Endothelial cell of umbilical vein (primary cell): ENCODE results near the gene BBS5. TPM values are rescaled to one million over a fixed set of nuclear protein-coding genes. Genes with fewer than 3 reads are reported as not detected.
"Not testable (repeated sequence)": the region's sequence is repeated elsewhere in the genome, so short reads cannot be mapped to it uniquely, and the experiment has no call there.

ENCODE experiments used
- BruUV-seq: library from RNA; stranded (reverse); fragments of 400-500 nt; replicated peaks from 2 replicates; lab custom pipeline; 2021; lab: Mats Ljungman, UMichigan
- CTCF ChIA-PET: fragments of 300-600, 350-600 bp; sonication (Branson Sonifier 250); formaldehyde crosslinking; loops from one replicate; lab custom pipeline; 2021; ENCODE audit warnings: antibody characterized with exemption, inconsistent platforms; lab: Charles Lee
- POLR2A ChIA-PET: fragments of 300-600, 350-600 bp; sonication (Branson Sonifier 250); formaldehyde crosslinking; loops from one replicate; lab custom pipeline; 2021; ENCODE audit warnings: antibody characterized with exemption, inconsistent platforms; lab: Charles Lee
- DNase-seq: peaks from one replicate; pipeline ENCODE4 v3.0.0-alpha.2; 2011; ENCODE audit warnings: low read depth, low spot score
- FAIRE-seq: peaks from 2 replicates; lab custom pipeline; 2011; peaks lifted over from hg19 to GRCh38; lab: Jason Lieb, UNC
- H2AFZ ChIP-seq: 2 replicates; pipeline ENCODE4 v1.6.0; 2012; ENCODE audit warnings: low read depth, low read length, control low read depth, inconsistent platforms
- H3K27ac ChIP-seq: 2 replicates; pipeline ENCODE4 v1.5.1; 2011; ENCODE audit warnings: low read depth, mild to moderate bottlenecking, control low read depth, low read length, moderate library complexity; ENCODE audit not compliant: insufficient read depth
- H3K27me3 ChIP-seq, 2 experiments: 2 replicates each; pipeline versions ENCODE4 v1.6.0 to v1.6.1; 2011; ENCODE audit warnings: low read length in 2 of 2, mixed read lengths in 1 of 2; ENCODE audit not compliant: control insufficient read depth in 2 of 2, insufficient read depth in 2 of 2
- H3K36me3 ChIP-seq, 2 experiments: 2 replicates in 1 of 2; 3 replicates in 1 of 2; pipeline ENCODE4 v1.5.1; 2011; ENCODE audit warnings: low read length in 2 of 2, mild to moderate bottlenecking in 1 of 2, moderate library complexity in 1 of 2; ENCODE audit not compliant: control insufficient read depth in 2 of 2, insufficient read depth in 2 of 2; ENCODE audit errors: extremely low read depth in 1 of 2
- H3K4me1 ChIP-seq: 3 replicates; pipeline ENCODE4 v1.5.1; 2011; ENCODE audit warnings: mild to moderate bottlenecking, low read length; ENCODE audit not compliant: control insufficient read depth, insufficient read depth; ENCODE audit errors: extremely low read depth
- H3K4me2 ChIP-seq: 2 replicates; pipeline ENCODE4 v1.6.1; 2011; ENCODE audit warnings: low read length, control low read depth, mixed read lengths; ENCODE audit not compliant: insufficient read depth
- H3K4me3 ChIP-seq, 3 experiments: fragments of 200-600 bp in 1 of 3; sonication (generic), shearing (Covaris generic) in 1 of 3; replicated peaks in 1 of 3; 2 replicates each; pipeline ENCODE4 v1.5.1; 2011 to 2016; ENCODE audit warnings: control low read depth in 3 of 3, low read length in 3 of 3, mild to moderate bottlenecking in 2 of 3, inconsistent platforms in 1 of 3, low read depth in 1 of 3, moderate library complexity in 1 of 3; ENCODE audit not compliant: insufficient read depth in 1 of 3
- H3K79me2 ChIP-seq: 2 replicates; pipeline ENCODE4 v1.6.0; 2012; ENCODE audit warnings: low read length, inconsistent platforms; ENCODE audit not compliant: control insufficient read depth, insufficient read depth
- H3K9ac ChIP-seq: replicated peaks from 2 replicates; pipeline ENCODE3; 2011; ENCODE audit warnings: low read length, control low read depth; ENCODE audit not compliant: insufficient read depth; ENCODE audit errors: extremely low read depth
- H3K9me1 ChIP-seq: replicated peaks from 3 replicates; pipeline ENCODE4 v1.6.0; 2011; ENCODE audit warnings: mild to moderate bottlenecking, low read length; ENCODE audit not compliant: control insufficient read depth, insufficient read depth; ENCODE audit errors: extremely low read depth
- H3K9me3 ChIP-seq: replicated peaks from 2 replicates; pipeline ENCODE4 v1.5.1; 2012; ENCODE audit warnings: low read length, inconsistent platforms; ENCODE audit not compliant: control insufficient read depth, insufficient read depth
- H4K20me1 ChIP-seq: replicated peaks from 2 replicates; pipeline ENCODE3; 2011; ENCODE audit warnings: mild to moderate bottlenecking, low read length; ENCODE audit not compliant: control insufficient read depth, insufficient read depth; ENCODE audit errors: extremely low read depth
- CTCF ChIP-seq, 2 donors: IDR thresholded peaks; 1 replicate in 1 of 2; 2 replicates in 1 of 2; pipeline ENCODE4 v1.5.1; 2011; ENCODE audit warnings: low read length in 2 of 2, mild to moderate bottlenecking in 2 of 2, moderate library complexity in 2 of 2, control low read depth in 1 of 2, inconsistent platforms in 1 of 2, low read depth in 1 of 2; ENCODE audit not compliant: insufficient read depth in 1 of 2; ENCODE audit errors: extremely low read depth in 1 of 2
- FOS ChIP-seq: IDR thresholded peaks from 2 replicates; pipeline ENCODE4 v1.6.1; 2011; ENCODE audit warnings: mild to moderate bottlenecking, low read length, moderate library complexity, borderline replicate concordance; ENCODE audit not compliant: insufficient read depth
- JUN ChIP-seq: IDR thresholded peaks from 2 replicates; pipeline ENCODE4 v1.6.1; 2011; ENCODE audit warnings: borderline replicate concordance, low read depth; ENCODE audit not compliant: insufficient read length, insufficient read depth
- MAX ChIP-seq: IDR thresholded peaks from 2 replicates; pipeline ENCODE4 v1.6.1; 2011; ENCODE audit not compliant: insufficient read depth, insufficient read length
- POLR2A ChIP-seq: IDR thresholded peaks from 2 replicates; pipeline ENCODE4 v1.6.1; 2012; ENCODE audit warnings: low read depth, mild to moderate bottlenecking, control low read depth, low read length
- POLR2AphosphoS5 ChIP-seq: IDR thresholded peaks from 2 replicates; pipeline ENCODE4 v1.6.1; 2012; ENCODE audit warnings: low read depth, mild to moderate bottlenecking, control low read depth, low read length, moderate library complexity; ENCODE audit not compliant: insufficient read depth
- dilution Hi-C: fragments of 300-500 bp; cut with MboI; formaldehyde crosslinking; loops from one replicate; pipeline ENCODE4 v1.15.0; 2019; ENCODE audit warnings: low sequenced_read_pairs; ENCODE audit not compliant: extremely low pct_ligation_motif_present
- intact Hi-C: fragments of 100-400 bp; cut with micrococcal nuclease; formaldehyde crosslinking; loops from one replicate; pipeline ENCODE4 v1.10.0; 2022
- polyA plus RNA-seq, 4 experiments: library from polyadenylated mRNA; depleted of rRNA in 3 of 4; stranded (reverse) in 3 of 4; unstranded in 1 of 4; fragments of >200 nt; gene quantifications; 2 replicates each; pipeline versions ENCODE4 v1.2.1 to v1.2.3, GENCODE V29; 2011 to 2012; ENCODE audit warnings: missing spikeins in 1 of 4
- total RNA-seq: library from RNA; stranded (reverse); gene quantifications from 2 replicates; pipeline ENCODE4 v1.2.3, GENCODE V29; 2021

BBS5 gene
- total and polyA plus RNA-seq, 2 donors (not counting 3 experiments of a cell fraction or from before 2014, with no cell fraction given) = 2.9 to 5.6 TPM

- no TSS peak for BruUV-seq
Observed at GRCh38 chr2:169452080-169452479, 27.2 kb upstream of the BBS5 start.

GRCh38 chr2:169453044-169453443 lies 26.2 kb upstream of the BBS5 start:
- H3K36me3 ChIP-seq, H4K20me1 ChIP-seq, H3K79me2 ChIP-seq, H3K4me2 ChIP-seq, dilution Hi-C loops, H3K4me1 ChIP-seq, H3K27ac ChIP-seq, H3K9me1 ChIP-seq, H2AFZ ChIP-seq, H3K9me3 ChIP-seq, intact Hi-C loops, H3K4me3 ChIP-seq, POLR2A ChIA-PET, FAIRE-seq, H3K27me3 ChIP-seq, H3K9ac ChIP-seq, DNase-seq, BruUV-seq: not testable (repeated sequence)
- CTCF ChIA-PET = interaction anchor here (0.9 to 3.6 kb wide), 21 partner anchors 8 to 1364 kb away, joined by 3 to 31 read pairs (median 7); partner anchors contain the start of genes BBS5, GAD1, KLHL41 and METTL5

More at GRCh38 chr2:169452080-169452479, 27.2 kb upstream of the BBS5 start:
- TF ChIP-seq POLR2A = no peak
- TF ChIP-seq CTCF (IDR thresholded peaks at IDR 0.05; ENCODE audit: extremely low read depth in 1 of 2, insufficient read depth in 1 of 2, low read depth in 1 of 2, low read length in 2 of 2) = peak in 1 of 2 donors; percentile 22
- no peak for TF ChIP-seq MAX
- no peak for TF ChIP-seq POLR2AphosphoS5
- TF ChIP-seq FOS = no peak
- no peak for TF ChIP-seq JUN
- H3K4me1 ChIP-seq = no peaks in the 10 kb centered on the region
- DNase-seq (peak; percentile 39), FAIRE-seq (peak; percentile 24)
- H3K27me3 ChIP-seq = no peaks in the 10 kb centered on the region
- no peak overlapping the region for H2AFZ ChIP-seq
- H3K4me3 ChIP-seq = no peak overlapping the region
- no peaks in the 10 kb centered on the region for H3K9me3 ChIP-seq
- ChIA-PET CTCF (interaction anchor here (0.6 to 3.6 kb wide), 49 partner anchors 9 to 1532 kb away, joined by 3 to 31 read pairs (median 4); partner anchors contain the start of genes BBS5, GAD1, KLHL41 and METTL5), POLR2A (interaction anchor here (0.6 kb wide), 1 partner anchor 425 kb away, joined by 3 read pairs; no protein-coding TSS in a partner anchor)
- H3K79me2 ChIP-seq = no peaks in the 10 kb centered on the region
- H3K9ac ChIP-seq = no peak overlapping the region
- H3K36me3 ChIP-seq = no peaks in the 10 kb centered on the region
- H3K9me1 ChIP-seq = no peaks in the 10 kb centered on the region
- intact Hi-C loops = loop anchor here (1.0 kb wide), 4 partner anchors 76 to 1360 kb away; no protein-coding TSS in a partner anchor
- H3K4me2 ChIP-seq = no peak overlapping the region
- no peak overlapping the region for H3K27ac ChIP-seq
- no peaks in the 10 kb centered on the region for H4K20me1 ChIP-seq
- dilution Hi-C loops = no loop called here
